AG10803 (cell line): Measurements from ENCODE around the gene FHL5.
A peak's percentile ranks its signal among the peaks of the same experiment; 100 is the strongest.

Source experiments
- DNase-seq: peaks from one replicate; pipeline ENCODE4 v3.0.0; 2010; ENCODE audit warnings: low read depth
- H3K4me3 ChIP-seq: 2 replicates; pipeline ENCODE4 v1.5.1; 2011; ENCODE audit warnings: mild to moderate bottlenecking, low read length, control low read depth
- CTCF ChIP-seq: conservative IDR thresholded peaks from 2 replicates; pipeline ENCODE4 v1.5.1; 2011; ENCODE audit warnings: mild to moderate bottlenecking, low read length, control low read depth, inconsistent platforms

Gene FHL5, protein sequence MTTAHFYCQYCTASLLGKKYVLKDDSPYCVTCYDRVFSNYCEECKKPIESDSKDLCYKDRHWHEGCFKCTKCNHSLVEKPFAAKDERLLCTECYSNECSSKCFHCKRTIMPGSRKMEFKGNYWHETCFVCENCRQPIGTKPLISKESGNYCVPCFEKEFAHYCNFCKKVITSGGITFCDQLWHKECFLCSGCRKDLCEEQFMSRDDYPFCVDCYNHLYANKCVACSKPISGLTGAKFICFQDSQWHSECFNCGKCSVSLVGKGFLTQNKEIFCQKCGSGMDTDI

DNA sequence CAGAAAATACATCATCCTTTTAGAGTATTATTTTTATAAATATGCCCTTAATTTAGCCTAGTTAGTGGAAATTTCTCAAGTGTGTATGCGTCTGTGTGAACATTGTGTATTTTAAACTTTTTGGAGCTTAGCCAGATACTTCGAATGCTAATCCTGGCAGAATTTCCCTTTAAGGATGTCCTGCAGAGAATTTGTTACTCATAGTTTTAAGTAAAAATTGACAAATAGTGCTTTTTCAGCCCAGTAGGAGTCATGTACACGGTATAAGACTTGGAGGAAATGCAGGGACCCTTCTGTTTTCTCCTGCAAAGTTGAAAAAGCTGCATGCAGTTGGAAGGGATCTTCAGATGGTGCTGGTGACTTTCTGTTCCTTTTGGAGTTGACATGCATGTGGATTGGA lies at the start of gene FHL5:
Gene FHL5, plus strand, starts transcription at position 243 of the 400 bp plus-strand sequence. CDS start 40,486 bp downstream, outside the sequence.
- DNase-seq, result no peak
- no peak within 1 kb of the TSS for H3K4me3 ChIP-seq
- TF ChIP-seq CTCF, result no peak

DNA sequence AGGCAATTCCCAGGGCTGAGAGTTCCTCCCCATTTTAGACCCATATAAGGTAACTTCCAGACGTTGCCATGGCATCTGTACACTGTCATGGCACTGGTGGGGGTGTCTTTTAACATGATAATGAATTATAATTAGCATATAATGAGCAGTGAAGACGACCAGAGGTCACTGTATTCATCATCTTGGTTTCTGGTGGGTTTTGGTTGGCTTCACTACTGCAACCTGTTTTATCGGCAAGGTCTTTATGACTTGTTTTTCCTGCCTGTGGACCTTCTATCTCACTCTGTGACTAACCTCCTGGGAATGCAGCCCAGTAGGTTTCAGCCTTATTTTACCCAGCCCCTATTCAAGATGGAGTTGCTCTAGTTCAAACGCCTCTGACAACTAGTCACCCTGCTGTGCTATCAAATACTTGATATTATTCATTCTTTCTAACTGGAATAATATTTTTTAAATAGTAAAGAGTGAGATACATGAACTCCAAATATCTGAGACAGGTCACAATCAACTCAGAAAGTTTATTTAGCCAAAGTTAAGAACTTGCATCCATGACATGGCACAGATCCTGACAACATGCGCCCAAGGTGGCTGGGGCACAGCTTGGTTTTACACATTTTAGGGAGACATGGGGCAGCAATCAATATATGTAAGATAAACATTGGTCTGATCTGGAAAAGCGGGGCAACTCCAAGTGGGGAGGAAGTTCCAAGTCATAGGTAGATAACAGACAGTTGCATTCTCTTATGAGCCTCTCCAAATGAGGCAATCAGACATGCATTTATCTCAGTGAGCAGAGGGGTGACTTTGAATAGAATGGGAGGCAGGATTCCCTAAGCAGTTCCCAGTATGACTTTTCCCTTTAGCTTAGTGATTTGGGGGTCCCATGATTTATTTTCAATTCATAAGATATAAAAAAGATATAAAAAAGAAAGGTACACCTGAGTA lies 42.5 kb upstream of the FHL5 start:
- peak overlapping the region; percentile 83 for H3K4me3 ChIP-seq
- DNase-seq, result no peak
- TF ChIP-seq CTCF, result no peak

- peak overlapping the region; percentile 83 for H3K4me3 ChIP-seq
- DNase-seq, result no peak
- TF ChIP-seq CTCF, result no peak
These were observed 41.7 kb upstream of the FHL5 start for GRCh38 chr6:96521306-96521643.

GRCh38 chr6:96521644-96522464 lies 41.1 kb upstream of the FHL5 start, which contains the start of gene UFL1:
Gene UFL1, plus strand, starts transcription at chr6:96521806. Its CDS starts 68 bp downstream, at chr6:96521874.
- peak; percentile 91 for DNase-seq

GRCh38 chr6:96522465-96523009 lies 40.4 kb upstream of the FHL5 start:
- H3K4me3 ChIP-seq, result peak overlapping the region; percentile 83
- DNase-seq, result peak; percentile 22
- TF ChIP-seq CTCF, result no peak

More at GRCh38 chr6:96521644-96522464, 41.1 kb upstream of the FHL5 start, which contains the start of gene UFL1:
- TF ChIP-seq CTCF, result 0 out of 2 replicates have a peak, but pooled peaks have one; percentile 10
- peak within 1 kb of the TSS; percentile 83 for H3K4me3 ChIP-seq

- no peak for TF ChIP-seq CTCF
- no peak overlapping the region for H3K4me3 ChIP-seq
- no peak for DNase-seq
These were observed 34.7 kb upstream of the FHL5 start for GRCh38 chr6:96528193-96528592.
